ENCODE measurements around the gene MGRN1.

The MGRN1 gene

GRCh38 chr16:4615384-4616046, 9.1 kb upstream of the MGRN1 start:
- peak overlapping the region; percentile 50; the same call in 1 of the 2 replicates for H3K9ac ChIP-seq (ENCODE audit: low read length)
- peak overlapping the region; percentile 98 for H2AFZ ChIP-seq (ENCODE audit: low read length)
- no peaks in the 10 kb centered on the region for H3K36me3 ChIP-seq (replicated peaks; ENCODE audit: insufficient read depth, low read length)
- peak overlapping the region; percentile 76; the same call in 1 of the 2 replicates for H3K27ac ChIP-seq (ENCODE audit: low read length)
- peaks cover 27% of the 10 kb centered on the region for H3K79me2 ChIP-seq (ENCODE audit: low read length)
- H4K20me1 ChIP-seq (ENCODE audit: insufficient read depth, low read length), result no peaks in the 10 kb centered on the region
- no peaks in the 10 kb centered on the region for H3K9me2 ChIP-seq (replicated peaks; ENCODE audit: insufficient read depth, low read length)
- DNase-seq, result no peak
- H3K27me3 ChIP-seq (replicated peaks; ENCODE audit: insufficient read depth, low read length), result no peaks in the 10 kb centered on the region
- H3K4me1 ChIP-seq (ENCODE audit: low read length), result peaks cover 18% of the 10 kb centered on the region
- H3K4me3 ChIP-seq (ENCODE audit: low read length), result peak overlapping the region; percentile 85
- H3K4me2 ChIP-seq (ENCODE audit: low read depth, low read length), result peak overlapping the region; percentile 94; the same call in 1 of the 2 replicates
- no peaks in the 10 kb centered on the region for H3K9me3 ChIP-seq (replicated peaks; ENCODE audit: insufficient read depth, low read length)
- H3F3A ChIP-seq (ENCODE audit: insufficient read depth, low read length), result peaks cover 17% of the 10 kb centered on the region; the same call in 1 of the 2 replicates
- TF ChIP-seq EZH2 (optimal IDR thresholded peaks at IDR 0.05; ENCODE audit: low read depth, low read length) (no peak), EZH2phosphoT487 (IDR thresholded peaks at IDR 0.05; ENCODE audit: low read length) (no peak)

GRCh38 chr16:4616047-4616811, 8.4 kb upstream of the MGRN1 start:
- TF ChIP-seq EZH2phosphoT487 (IDR thresholded peaks at IDR 0.05; ENCODE audit: low read length) (no peak), CTCF (IDR thresholded peaks at IDR 0.05; ENCODE audit: low read length) (peak; percentile 60)
- H3F3A ChIP-seq (ENCODE audit: insufficient read depth, low read length), result peaks cover 17% of the 10 kb centered on the region; the same call in 1 of the 2 replicates
- peaks cover 18% of the 10 kb centered on the region for H3K4me1 ChIP-seq (ENCODE audit: low read length)
- H2AFZ ChIP-seq (ENCODE audit: low read length), result peak overlapping the region; percentile 98
- H3K36me3 ChIP-seq (replicated peaks; ENCODE audit: insufficient read depth, low read length), result no peaks in the 10 kb centered on the region
- peak overlapping the region; percentile 96 for H3K9ac ChIP-seq (ENCODE audit: low read length)
- peak; percentile 100 for DNase-seq
- H3K9me2 ChIP-seq (replicated peaks; ENCODE audit: insufficient read depth, low read length), result no peaks in the 10 kb centered on the region
- peak overlapping the region; percentile 70 for H3K4me3 ChIP-seq (ENCODE audit: low read length)
- no peaks in the 10 kb centered on the region for H4K20me1 ChIP-seq (ENCODE audit: insufficient read depth, low read length)
- H3K9me3 ChIP-seq (replicated peaks; ENCODE audit: insufficient read depth, low read length), result no peaks in the 10 kb centered on the region
- H3K79me2 ChIP-seq (ENCODE audit: low read length), result peaks cover 26% of the 10 kb centered on the region
- H3K27ac ChIP-seq (ENCODE audit: low read length), result peak overlapping the region; percentile 99
- H3K4me2 ChIP-seq (ENCODE audit: low read depth, low read length), result peak overlapping the region; percentile 97
- H3K27me3 ChIP-seq (replicated peaks; ENCODE audit: insufficient read depth, low read length), result no peaks in the 10 kb centered on the region

- no peaks in the 10 kb centered on the region for H4K20me1 ChIP-seq (ENCODE audit: insufficient read depth, low read length)
- H3K4me1 ChIP-seq (ENCODE audit: low read length), result peaks cover 18% of the 10 kb centered on the region
- DNase-seq, result no peak
- no peak for TF ChIP-seq EZH2 (optimal IDR thresholded peaks at IDR 0.05; ENCODE audit: low read depth, low read length)
- TF ChIP-seq EZH2phosphoT487 (IDR thresholded peaks at IDR 0.05; ENCODE audit: low read length), result no peak
- no peak for TF ChIP-seq CTCF (IDR thresholded peaks at IDR 0.05; ENCODE audit: low read length)
- H3K36me3 ChIP-seq (replicated peaks; ENCODE audit: insufficient read depth, low read length), result no peaks in the 10 kb centered on the region
- H3K9me2 ChIP-seq (replicated peaks; ENCODE audit: insufficient read depth, low read length), result no peaks in the 10 kb centered on the region
- H3K27ac ChIP-seq (ENCODE audit: low read length), result no peak overlapping the region
- no peak overlapping the region for H3K4me3 ChIP-seq (ENCODE audit: low read length)
- H3K79me2 ChIP-seq (ENCODE audit: low read length), result peaks cover 13% of the 10 kb centered on the region
- H3K27me3 ChIP-seq (replicated peaks; ENCODE audit: insufficient read depth, low read length), result no peaks in the 10 kb centered on the region
- H2AFZ ChIP-seq (ENCODE audit: low read length), result no peak overlapping the region
- H3K9ac ChIP-seq (ENCODE audit: low read length), result no peak overlapping the region
- no peak overlapping the region for H3K4me2 ChIP-seq (ENCODE audit: low read depth, low read length)
- peaks cover 17% of the 10 kb centered on the region; the same call in 1 of the 2 replicates for H3F3A ChIP-seq (ENCODE audit: insufficient read depth, low read length)
- H3K9me3 ChIP-seq (replicated peaks; ENCODE audit: insufficient read depth, low read length), result no peaks in the 10 kb centered on the region
Measured at GRCh38 chr16:4617880-4618279, 6.7 kb upstream of the MGRN1 start.

All from MM.1S (cell line).